Stomach (tissue), 9 donors: ENCODE data around the gene ATXN1. TPM values are rescaled to one million over a fixed set of nuclear protein-coding genes. Genes with fewer than 3 reads are reported as not detected.
"Not testable (repeated sequence)": the region's sequence is repeated elsewhere in the genome, so short reads cannot be mapped to it uniquely, and the experiment has no call there.

Experiments used
- DNase-seq, 2 donors: peaks; one replicate each; pipeline versions ENCODE4 v3.0.0 to v3.0.0-alpha.2; 2013 to 2019
- H3K27ac ChIP-seq, 5 donors: fragments of 200-600 bp in 4 of 5; sonication (generic) in 4 of 5; one replicate each; pipeline ENCODE4 v1.5.1; 2013 to 2019; ENCODE audit warnings: mild to moderate bottlenecking in 1 of 5, moderate library complexity in 1 of 5
- H3K27me3 ChIP-seq, 3 donors: fragments of 200-600 bp; sonication (generic); one replicate each; pipeline ENCODE4 v1.5.1; 2017 to 2019; ENCODE audit warnings: mixed run types in 1 of 3
- H3K36me3 ChIP-seq, 4 donors: fragments of 200-600 bp; sonication (generic); 1 replicate in 3 of 4; 2 replicates in 1 of 4; pipeline ENCODE4 v1.5.1; 2016 to 2019
- H3K4me1 ChIP-seq, 4 donors: fragments of 200-600 bp; sonication (generic); one replicate each; pipeline ENCODE4 v1.5.1; 2016 to 2019
- H3K4me3 ChIP-seq, 4 donors: fragments of 200-600 bp; sonication (generic) in 3 of 4; one replicate each; pipeline ENCODE4 v1.5.1; 2016 to 2019; ENCODE audit warnings: mild to moderate bottlenecking in 1 of 4
- H3K9me3 ChIP-seq, 4 donors: fragments of 200-600 bp; sonication (generic); one replicate each; pipeline ENCODE4 v1.5.1; 2016 to 2019
- EP300 ChIP-seq: sonication (generic); formaldehyde crosslinking; IDR thresholded peaks from one replicate; pipeline ENCODE4 v1.6.1; 2017; ENCODE audit warnings: antibody characterized with exemption
- POLR2A ChIP-seq, 4 donors: fragments of 450-650 bp; IDR thresholded peaks; one replicate each; pipeline ENCODE4 v1.6.1; 2016; ENCODE audit warnings: antibody characterized with exemption in 4 of 4, control low read depth in 2 of 4, mild to moderate bottlenecking in 1 of 4, moderate library complexity in 1 of 4
- POLR2AphosphoS5 ChIP-seq, 3 donors: sonication (generic); formaldehyde crosslinking; IDR thresholded peaks; one replicate each; pipeline ENCODE4 v1.6.1; 2016; ENCODE audit warnings: antibody characterized with exemption in 3 of 3
- WGBS, 5 donors: extraction: QIAGEN DNeasy Blood & Tissue Kit in 3 of 5; methylation state at CpG; one replicate each; pipeline versions ENCODE4 v1.1.5 to v1.1.7; 2013 to 2018; 5-methylcytosine and 5-hydroxymethylcytosine counted together
- intact Hi-C: fragments of 100-400 bp; cut with DNase I; formaldehyde crosslinking; loops from one replicate; pipeline ENCODE4 v1.15.1; 2023; ENCODE audit warnings: low total_unique reads
- polyA plus RNA-seq, 3 donors: library from polyadenylated mRNA; stranded (reverse); fragments of 200-250 nt; gene quantifications; one replicate each; pipeline ENCODE4 v1.2.3, GENCODE V29; 2013
- total RNA-seq, 5 donors: library from RNA; depleted of rRNA; stranded (reverse); fragments of >200 nt; gene quantifications; one replicate each; pipeline versions ENCODE4 v1.1.0 to v1.2.3, GENCODE V29; 2014 to 2016
- TF ChIP-seq, protein P1 (sequence below), 7 experiments: fragments of 450-650 bp in 4 of 7; fragments of 200-600 bp in 3 of 7; sonication (generic) in 3 of 7; IDR thresholded peaks; one replicate each; pipeline ENCODE4 v1.5.1; 2016 to 2019; ENCODE audit warnings: antibody characterized with exemption in 7 of 7, control low read depth in 2 of 7, mild to moderate bottlenecking in 1 of 7
- donor health status: healthy with polysubstance abuse.
- donor health status: Bipolar disorder and iron deficiency.
- donor health status: healthy.

The ATXN1 gene
- total and polyA plus RNA-seq, 8 donors = 5.2 to 106 (median 39.0) TPM

DNA sequence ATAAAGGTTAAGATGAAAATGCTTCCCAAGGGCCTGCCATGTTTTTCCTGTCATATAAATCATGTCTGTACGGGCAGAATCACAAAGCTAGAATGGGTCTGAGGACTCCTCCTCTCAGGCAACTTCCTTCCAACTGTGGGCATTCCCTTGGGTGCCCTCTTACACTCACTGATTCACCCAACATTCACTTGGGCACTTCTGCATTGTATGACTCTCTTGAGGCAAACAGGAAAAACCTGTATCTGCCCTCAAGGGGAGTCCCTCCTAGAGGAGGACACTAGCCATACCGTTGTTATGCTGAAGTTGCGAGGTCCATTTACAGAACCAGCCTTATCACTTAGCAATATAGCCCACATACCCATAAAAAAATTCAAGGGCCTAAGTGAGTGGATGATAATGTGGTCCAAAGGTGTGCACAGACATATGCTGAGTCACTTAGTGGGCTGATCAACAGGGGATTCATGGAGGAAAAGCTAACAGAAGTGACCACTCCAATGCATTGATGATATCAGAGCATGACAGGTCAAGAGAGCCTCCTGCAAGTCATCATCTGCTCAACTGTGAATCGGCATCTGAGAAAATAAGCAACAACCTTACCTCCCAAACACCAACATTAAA lies 131.1 kb downstream of the ATXN1 start:
- WGBS, 5 donors = 71 to 95% (median 91%) methylated on average over 4 of the region's 4 CpGs
- DNase-seq = no peak
- no peak overlapping the region for H3K4me3 ChIP-seq
- no peaks in the 10 kb centered on the region for H3K9me3 ChIP-seq
- no peaks in the 10 kb centered on the region for H3K27me3 ChIP-seq
- intact Hi-C loops = no loop called here
- no peak overlapping the region for H3K27ac ChIP-seq
- peaks cover 0 to 36% (median 11%) of the 10 kb centered on the region in 4 donors for H3K4me1 ChIP-seq
- H3K36me3 ChIP-seq = peaks cover 0 to 6% (median 5%) of the 10 kb centered on the region in 4 donors
- TF ChIP-seq POLR2AphosphoS5 (IDR thresholded peaks at IDR 0.05) = no peak
- no peak for TF ChIP-seq EP300
- TF ChIP-seq, protein P1, sequence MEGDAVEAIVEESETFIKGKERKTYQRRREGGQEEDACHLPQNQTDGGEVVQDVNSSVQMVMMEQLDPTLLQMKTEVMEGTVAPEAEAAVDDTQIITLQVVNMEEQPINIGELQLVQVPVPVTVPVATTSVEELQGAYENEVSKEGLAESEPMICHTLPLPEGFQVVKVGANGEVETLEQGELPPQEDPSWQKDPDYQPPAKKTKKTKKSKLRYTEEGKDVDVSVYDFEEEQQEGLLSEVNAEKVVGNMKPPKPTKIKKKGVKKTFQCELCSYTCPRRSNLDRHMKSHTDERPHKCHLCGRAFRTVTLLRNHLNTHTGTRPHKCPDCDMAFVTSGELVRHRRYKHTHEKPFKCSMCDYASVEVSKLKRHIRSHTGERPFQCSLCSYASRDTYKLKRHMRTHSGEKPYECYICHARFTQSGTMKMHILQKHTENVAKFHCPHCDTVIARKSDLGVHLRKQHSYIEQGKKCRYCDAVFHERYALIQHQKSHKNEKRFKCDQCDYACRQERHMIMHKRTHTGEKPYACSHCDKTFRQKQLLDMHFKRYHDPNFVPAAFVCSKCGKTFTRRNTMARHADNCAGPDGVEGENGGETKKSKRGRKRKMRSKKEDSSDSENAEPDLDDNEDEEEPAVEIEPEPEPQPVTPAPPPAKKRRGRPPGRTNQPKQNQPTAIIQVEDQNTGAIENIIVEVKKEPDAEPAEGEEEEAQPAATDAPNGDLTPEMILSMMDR (IDR thresholded peaks at IDR 0.05) = no peak
- no peak for TF ChIP-seq POLR2A (IDR thresholded peaks at IDR 0.05)

DNA sequence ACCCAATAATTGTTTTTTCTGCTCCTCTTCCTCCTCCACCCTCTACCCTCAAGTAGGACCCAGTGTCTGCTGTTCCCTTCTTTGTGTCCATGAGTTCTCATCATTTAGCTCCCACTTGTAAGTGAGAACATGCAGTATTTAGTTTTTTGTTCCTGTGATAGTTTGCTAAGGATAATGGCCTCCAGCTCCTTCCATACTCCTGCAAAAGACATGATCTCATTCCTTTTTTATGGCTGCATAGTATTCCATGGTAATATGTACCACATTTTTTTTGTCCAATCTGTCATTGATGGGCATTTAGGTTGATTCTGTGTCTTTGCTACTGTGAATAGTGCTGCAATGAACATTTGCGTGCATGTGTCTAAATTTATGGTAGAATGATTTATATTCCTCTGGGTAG lies 132.7 kb downstream of the ATXN1 start:
- DNase-seq, H3K27me3 ChIP-seq, H3K9me3 ChIP-seq, intact Hi-C loops, H3K36me3 ChIP-seq, H3K27ac ChIP-seq, H3K4me3 ChIP-seq: not testable (repeated sequence)
- peaks cover 0 to 35% (median 12%) of the 10 kb centered on the region in 4 donors for H3K4me1 ChIP-seq
- WGBS, 5 donors = 96 to 100% (median 100%) methylated on average over 1 of the region's 1 CpG

DNA sequence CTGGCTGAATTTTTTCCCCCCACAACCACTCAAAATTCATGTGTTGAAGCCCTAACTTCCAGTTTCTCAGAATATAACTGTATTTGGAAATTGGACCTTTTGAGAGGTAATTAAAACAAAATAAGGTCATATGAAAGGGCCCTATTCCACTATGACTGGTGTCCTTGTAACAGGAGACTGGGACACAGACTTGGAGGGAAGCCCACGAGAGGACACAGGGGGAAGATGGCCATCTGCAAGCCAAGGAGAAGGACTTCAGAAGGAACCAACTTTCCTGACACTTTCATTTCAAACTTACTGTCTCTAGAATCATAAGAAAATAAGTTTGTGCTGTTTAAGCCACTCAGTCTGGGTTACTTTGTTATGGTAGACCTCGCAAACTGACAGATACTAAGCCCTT lies 134.6 kb downstream of the ATXN1 start:
- H3K27me3 ChIP-seq = no peaks in the 10 kb centered on the region
- peaks cover 0 to 6% (median 3%) of the 10 kb centered on the region in 4 donors for H3K36me3 ChIP-seq
- DNase-seq = no peak
- intact Hi-C loops = no loop called here
- H3K9me3 ChIP-seq = no peaks in the 10 kb centered on the region
- no peak overlapping the region for H3K4me3 ChIP-seq
- TF ChIP-seq POLR2AphosphoS5 (IDR thresholded peaks at IDR 0.05) = no peak
- TF ChIP-seq, protein P1 (IDR thresholded peaks at IDR 0.05) = no peak
- no peak for TF ChIP-seq EP300
- no peak for TF ChIP-seq POLR2A (IDR thresholded peaks at IDR 0.05)
- H3K4me1 ChIP-seq = peaks cover 0 to 35% (median 12%) of the 10 kb centered on the region in 4 donors
- 43 to 100% (median 86%) methylated on average over 2 of the region's 2 CpGs for WGBS, 5 donors
- no peak overlapping the region for H3K27ac ChIP-seq

DNA sequence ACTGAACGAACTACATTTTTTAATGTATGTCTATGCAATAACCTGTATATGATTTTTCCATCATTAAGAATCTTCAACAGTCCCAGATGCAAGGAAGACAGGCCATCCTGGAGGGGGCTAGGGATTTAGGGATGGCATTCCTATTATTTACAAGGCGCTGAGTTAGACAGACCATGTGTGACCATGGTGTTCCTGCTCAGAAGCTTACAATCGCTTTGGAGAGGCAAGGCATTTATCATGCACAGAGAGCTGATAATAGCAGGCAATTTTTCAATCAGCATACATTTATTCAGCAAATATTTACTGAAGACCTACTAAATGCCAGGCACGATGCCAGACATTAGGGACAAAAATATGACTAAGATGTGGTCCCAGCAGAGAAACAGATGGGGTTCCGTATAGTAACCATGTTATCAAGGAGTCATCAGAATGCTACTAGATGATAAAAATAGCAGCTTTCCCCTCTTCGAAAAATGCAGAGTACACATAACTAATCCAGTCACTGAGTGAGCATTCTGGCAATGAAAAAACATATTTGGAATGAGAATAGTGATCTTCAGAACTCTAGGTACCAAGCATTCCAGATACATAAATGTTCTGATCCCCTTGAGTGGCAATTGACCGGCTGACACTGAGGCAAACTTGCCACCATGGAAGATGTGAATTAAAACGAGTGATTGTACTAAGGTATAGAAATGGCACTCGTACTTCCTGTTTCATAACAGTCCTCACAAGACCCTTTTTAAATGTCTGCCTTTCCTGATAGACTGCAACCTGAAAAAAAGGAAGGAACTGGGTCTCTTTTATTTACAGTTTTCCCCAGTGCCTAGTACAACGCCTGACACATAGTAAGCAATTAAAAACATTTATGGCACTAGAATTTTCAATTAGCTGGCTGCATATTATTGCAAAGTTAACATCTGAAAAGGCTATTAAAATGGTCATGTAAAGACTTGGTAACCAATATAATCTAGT lies 135.7 kb downstream of the ATXN1 start:
- Histone ChIP-seq H3K9me3 (no peaks in the 10 kb centered on the region), H3K4me1 (peaks cover 0 to 46% (median 12%) of the 10 kb centered on the region in 4 donors), H3K4me3 (no peak overlapping the region), H3K27ac (no peak overlapping the region), H3K36me3 (peaks cover 0 to 5% (median under 1%) of the 10 kb centered on the region in 4 donors), H3K27me3 (no peaks in the 10 kb centered on the region)
- 53 to 70% (median 59%) methylated on average over 10 of the region's 10 CpGs for WGBS, 5 donors
- no peak for TF ChIP-seq EP300
- TF ChIP-seq, protein P1 (IDR thresholded peaks at IDR 0.05) = no peak
- no peak for TF ChIP-seq POLR2A (IDR thresholded peaks at IDR 0.05)
- peak in 1 of 3 donors; percentile 14 for TF ChIP-seq POLR2AphosphoS5 (IDR thresholded peaks at IDR 0.05)
- DNase-seq = peak in 1 of 2 donors; percentile 22
- intact Hi-C loops = no loop called here
